K562 (cell line): Measurements from ENCODE around the gene GALNS. TPM values are rescaled to one million over a fixed set of nuclear protein-coding genes. Genes with fewer than 3 reads are reported as not detected.

Source experiments
- ARID2 ChIP-seq: fragments of 450-650 bp; IDR thresholded peaks from 2 replicates; pipeline ENCODE4 v1.6.1; 2017; ENCODE audit warnings: antibody characterized with exemption, mild to moderate bottlenecking
- ATF6 ChIP-seq: sonication (generic); formaldehyde crosslinking; IDR thresholded peaks from 2 replicates; pipeline ENCODE4 v1.4.0; 2020; ENCODE audit warnings: mild to moderate bottlenecking, missing genetic modification reagents
- EP400 ChIP-seq: fragments of 450-650 bp; IDR thresholded peaks from 2 replicates; pipeline ENCODE4 v1.6.1; 2017; ENCODE audit warnings: antibody characterized with exemption, mild to moderate bottlenecking, moderate library complexity
- GATA2 ChIP-seq: sonication (generic); formaldehyde crosslinking; IDR thresholded peaks from 2 replicates; pipeline ENCODE4 v1.4.0; 2020; ENCODE audit warnings: mild to moderate bottlenecking, missing genetic modification reagents
- HES1 ChIP-seq: fragments of 450-650 bp; IDR thresholded peaks from 2 replicates; pipeline ENCODE4 v1.6.1; 2016; ENCODE audit warnings: low read depth, mild to moderate bottlenecking, moderate library complexity
- HLTF ChIP-seq: fragments of 450-650 bp; IDR thresholded peaks from 2 replicates; pipeline ENCODE4 v1.6.1; 2016
- MAFK ChIP-seq: IDR thresholded peaks from 2 replicates; pipeline ENCODE4 v1.6.1; 2011; ENCODE audit warnings: low read length, improper control_type of control experiment
- MEIS2 ChIP-seq: fragments of 450-650 bp; IDR thresholded peaks from 2 replicates; pipeline ENCODE4 v1.6.1; 2014; ENCODE audit warnings: mild to moderate bottlenecking; ENCODE audit not compliant: partially characterized antibody
- MXD1 ChIP-seq: fragments of 250-450 bp; sonication (Bioruptor Pico); IDR thresholded peaks from 2 replicates; pipeline ENCODE4 v1.8.0; 2021; ENCODE audit warnings: borderline replicate concordance, mild to moderate bottlenecking, moderate library complexity; ENCODE audit not compliant: poor library complexity, severe bottlenecking
- MXI1 ChIP-seq: IDR thresholded peaks from 2 replicates; pipeline ENCODE4 v1.6.1; 2011; ENCODE audit warnings: low read depth, mild to moderate bottlenecking, improper control_type of control experiment, low read length
- RBM14 ChIP-seq: fragments of 200-400 bp; formaldehyde crosslinking; IDR thresholded peaks from 2 replicates; pipeline ENCODE4 v1.6.1; 2018; ENCODE audit warnings: low read depth, mild to moderate bottlenecking, low read length, moderate library complexity, borderline replicate concordance; ENCODE audit not compliant: insufficient read depth
- SRF ChIP-seq, 2 experiments: fragments of 250-450, 450-650 bp in 1 of 2; sonication (Bioruptor Pico) in 1 of 2; sonication (generic) in 1 of 2; formaldehyde crosslinking; IDR thresholded peaks; 2 replicates each; pipeline versions ENCODE4 v1.5.0 to v1.5.1; 2020 to 2022; ENCODE audit warnings: mild to moderate bottlenecking in 1 of 2, missing genetic modification reagents in 1 of 2
- ZNF311 ChIP-seq: fragments of 250-450 bp; sonication (Bioruptor Pico); IDR thresholded peaks from 2 replicates; pipeline ENCODE4 v1.4.0; 2020; ENCODE audit warnings: mild to moderate bottlenecking, moderate library complexity
- ZNF324 ChIP-seq: fragments of 250-450 bp; sonication (Bioruptor Pico); IDR thresholded peaks from 2 replicates; pipeline ENCODE4 v1.4.0; 2020; ENCODE audit warnings: mild to moderate bottlenecking
- ZNF696 ChIP-seq: fragments of 250-450 bp; sonication (Bioruptor Pico); conservative IDR thresholded peaks from 2 replicates; pipeline ENCODE4 v1.4.0; 2020; ENCODE audit warnings: mild to moderate bottlenecking, moderate library complexity
- polyA plus RNA-seq, 8 experiments: library from polyadenylated mRNA; depleted of rRNA in 4 of 8; stranded (reverse) in 5 of 8; unstranded in 3 of 8; fragments of >200 nt; fragmentation: Nextera tagmentation in 2 of 8; fragmentation: Illumina TruSeq in 1 of 8; extraction: Ambion mirVana in 2 of 8; extraction: Trizol in 1 of 8; gene quantifications; 2 replicates each; pipeline versions ENCODE4 v1.2.1 to v1.2.3, GENCODE V29; 2011 to 2014; ENCODE audit warnings: inconsistent platforms in 1 of 8, missing spikeins in 1 of 8
- total RNA-seq, 7 experiments: library from RNA; depleted of rRNA in 6 of 7; stranded (reverse); fragments of >200 nt in 6 of 7; fragmentation: Illumina TruSeq in 2 of 7; extraction: Trizol in 2 of 7; gene quantifications; 2 replicates each; pipeline versions ENCODE4 v1.2.1 to v1.2.3, GENCODE V29; 2011 to 2021; ENCODE audit warnings: low replicate concordance in 1 of 7

GALNS gene
- total and polyA plus RNA-seq, 9 of the 15 experiments (the other 6 are each of a cell fraction or from before 2014, with no cell fraction given): 0.38 to 13.2 (median 4.3) TPM

DNA sequence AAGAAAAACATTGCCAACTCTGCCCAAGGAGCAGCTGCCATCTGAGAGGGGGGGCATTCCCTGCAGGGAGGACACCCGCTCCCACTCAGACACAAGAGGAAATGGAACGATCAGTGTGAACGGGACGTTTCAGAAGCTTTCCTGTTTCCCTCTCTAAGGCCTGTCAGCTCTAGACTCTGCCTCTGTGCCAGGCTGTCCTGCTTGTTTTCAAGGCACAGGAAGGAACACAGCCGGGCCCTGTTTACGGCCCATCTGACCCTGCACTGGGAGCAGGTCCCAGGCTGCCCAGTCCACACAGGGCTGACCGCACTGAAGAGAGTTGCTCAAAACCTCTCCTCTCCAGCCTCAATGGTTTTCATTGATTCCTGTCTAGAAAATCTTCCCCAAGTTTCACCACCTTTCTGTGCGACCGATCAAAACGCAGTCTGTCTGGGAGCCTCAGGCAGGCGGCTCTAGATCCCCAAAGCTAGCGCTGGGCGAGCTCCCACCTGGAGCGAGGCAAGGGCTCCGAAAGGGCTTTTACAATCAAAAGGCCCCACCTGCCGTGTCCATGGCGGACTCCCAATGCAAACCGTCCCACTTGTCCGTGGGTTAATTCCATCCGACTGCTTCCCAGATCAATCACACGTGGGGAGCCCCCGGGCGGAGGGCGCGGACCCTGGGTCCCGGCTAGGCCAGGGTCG, 73.2 kb downstream of the GALNS start (continued):
- no peak for TF ChIP-seq HES1
- TF ChIP-seq HLTF: no peak
- TF ChIP-seq ARID2: no peak
- TF ChIP-seq ZNF311 (CRISPR knock-in tag): no peak
- TF ChIP-seq ZNF324 (CRISPR knock-in tag): no peak
- no peak for TF ChIP-seq RBM14
- TF ChIP-seq MEIS2: no peak
- no peak for TF ChIP-seq ATF6 (CRISPR knock-in tag)
- no peak for TF ChIP-seq GATA2 (CRISPR knock-in tag)
- TF ChIP-seq MXI1: 0 out of 2 replicates have a peak, but pooled peaks have one; percentile 12
- TF ChIP-seq ZNF696 (CRISPR knock-in tag): no peak
- TF ChIP-seq MAFK: no peak
- no peak for TF ChIP-seq SRF (CRISPR knock-in tag; IDR thresholded peaks at IDR 0.05)
- TF ChIP-seq EP400: 0 out of 2 replicates have a peak, but pooled peaks have one; percentile 38
- TF ChIP-seq MXD1: no peak
